Metanephros (tissue), 1 donor: ENCODE measurements around the gene CD109. TPM values are rescaled to one million over a fixed set of nuclear protein-coding genes. Genes with fewer than 3 reads are reported as not detected.

ENCODE experiments used
- total RNA-seq: library from RNA; depleted of rRNA; stranded (reverse); fragments of >200 nt; gene quantifications from one replicate; pipeline ENCODE4 v1.2.3, GENCODE V29; 2014

CD109 gene
- 18.4 TPM for total RNA-seq

DNA sequence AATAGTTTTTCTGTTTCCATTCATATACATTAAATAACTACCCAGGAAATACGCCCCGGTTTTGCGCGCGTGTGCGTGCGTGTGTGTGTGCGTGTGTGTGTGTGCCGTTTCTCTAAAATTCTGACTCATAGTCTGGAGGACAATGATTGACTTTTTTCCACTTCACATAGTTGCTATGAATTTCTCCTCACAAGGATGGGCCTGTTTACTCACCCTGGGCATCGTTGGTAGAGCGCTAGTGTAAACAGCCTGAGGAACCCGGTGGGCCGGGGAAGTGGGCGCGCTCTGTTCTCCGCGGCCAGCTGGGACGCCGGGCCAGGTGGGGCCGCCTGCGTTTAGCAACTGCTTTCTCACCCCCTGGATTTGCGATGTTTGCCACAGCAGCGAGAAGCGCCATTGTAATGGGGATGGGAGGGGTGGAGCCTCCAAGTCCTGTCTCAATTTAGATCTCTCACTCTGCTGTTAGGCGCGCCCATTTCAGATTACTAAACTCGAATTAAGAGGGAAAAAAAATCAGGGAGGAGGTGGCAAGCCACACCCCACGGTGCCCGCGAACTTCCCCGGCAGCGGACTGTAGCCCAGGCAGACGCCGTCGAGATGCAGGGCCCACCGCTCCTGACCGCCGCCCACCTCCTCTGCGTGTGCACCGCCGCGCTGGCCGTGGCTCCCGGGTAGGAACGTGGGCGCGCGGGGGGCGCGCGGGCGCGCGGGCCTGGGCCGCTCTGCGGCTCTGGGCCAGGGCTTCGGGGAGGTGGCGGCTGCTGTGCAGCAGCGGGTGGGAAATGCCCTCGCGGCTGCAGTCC is at the start of gene CD109:
Gene CD109 (plus strand): TSS at position 585 of the 803 bp plus-strand sequence. CDS start 13 bp downstream, at position 598.

DNA sequence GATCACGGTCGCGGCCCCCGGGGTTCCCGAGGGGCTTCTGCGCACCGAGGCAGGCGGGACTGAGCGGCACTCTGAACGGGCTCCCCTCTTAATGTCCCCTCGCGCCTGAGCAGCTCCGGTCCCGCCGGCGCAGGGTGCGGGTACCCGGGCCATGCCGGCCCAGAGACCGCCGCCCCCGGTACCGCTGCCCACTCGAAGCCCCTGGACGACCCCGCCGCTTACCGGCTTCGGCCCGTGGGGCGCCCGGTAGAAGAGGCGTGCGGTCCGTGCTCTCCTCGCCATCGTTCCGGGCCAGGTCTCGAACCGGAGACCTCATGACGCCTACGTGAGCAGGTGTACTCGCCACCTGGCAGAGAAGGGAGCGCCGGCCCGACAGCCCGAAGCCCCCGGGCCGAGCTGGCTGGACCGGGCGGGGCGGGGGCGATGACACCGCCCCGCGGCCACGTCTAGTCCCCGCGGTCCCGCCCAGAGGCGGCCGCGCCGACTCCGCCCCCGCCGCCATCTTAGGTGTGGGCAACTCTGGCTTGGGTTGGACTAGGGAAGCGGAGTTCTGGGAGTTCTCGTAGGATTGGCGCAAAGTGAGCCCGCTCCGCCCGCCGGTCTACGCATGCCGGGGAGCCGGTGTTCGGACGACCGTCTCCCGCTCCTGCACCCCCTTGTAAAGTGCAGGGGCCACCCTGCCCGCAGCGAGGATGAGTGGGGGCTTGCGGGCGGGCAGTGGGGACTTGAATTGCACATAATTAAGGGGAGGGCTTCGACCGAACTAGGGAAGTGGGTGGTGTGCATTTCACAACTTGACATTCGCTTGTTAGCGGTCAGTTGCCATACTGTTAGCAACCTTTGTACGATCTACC is 42.2 kb upstream of the CD109 start, which contains the start of gene SLC17A5:
Gene SLC17A5 (minus strand): TSS at position 422 of the 854 bp plus-strand sequence. CDS start 106 bp downstream, at position 316.

Other genes with a start within 250 kb of the CD109 start
- 6.5 TPM for gene CGAS, start 243.9 kb upstream of the CD109 start, total RNA-seq
- 23.9 TPM for gene MTO1, start 234.5 kb upstream of the CD109 start, total RNA-seq
- 13,189 TPM for gene EEF1A1, start 175.2 kb upstream of the CD109 start, total RNA-seq
- gene SLC17A5, start 42.2 kb upstream of the CD109 start, total RNA-seq = 14.2 TPM